OCI-LY7 (cell line): ENCODE results near the gene DENND4A. TPM values are rescaled to one million over a fixed set of nuclear protein-coding genes. Genes with fewer than 3 reads are reported as not detected.

Source experiments
- BruUV-seq: library from RNA; stranded (reverse); fragments of 400-500 nt; replicated peaks from 2 replicates; lab custom pipeline; 2021; lab: Mats Ljungman, UMichigan
- CTCF ChIA-PET: fragments of 300-600 bp; sonication (Branson Sonifier 250); formaldehyde crosslinking; loops from one replicate; lab custom pipeline; 2022; ENCODE audit warnings: antibody characterized with exemption; ENCODE audit not compliant: unreplicated experiment; lab: Charles Lee
- POLR2A ChIA-PET: fragments of 300-600 bp; sonication (Branson Sonifier 250); formaldehyde crosslinking; loops from one replicate; lab custom pipeline; 2022; ENCODE audit warnings: antibody characterized with exemption; lab: Charles Lee
- DNase-seq: peaks from one replicate; pipeline ENCODE4 v3.0.0-alpha.2; 2015; ENCODE audit warnings: low spot score
- H2AFZ ChIP-seq: fragments of 200-600 bp; sonication (generic), shearing (Covaris generic); 2 replicates; pipeline ENCODE4 v1.6.1; 2014; ENCODE audit warnings: mild to moderate bottlenecking, antibody characterized with exemption, low read length, moderate library complexity
- H3K27ac ChIP-seq: fragments of 200-600 bp; sonication (generic); 2 replicates; pipeline ENCODE4 v1.5.1; 2014; ENCODE audit warnings: mixed run types, low read depth, mild to moderate bottlenecking, moderate library complexity, low read length, inconsistent platforms; ENCODE audit not compliant: poor library complexity, severe bottlenecking
- H3K36me3 ChIP-seq: fragments of 200-600 bp; sonication (generic); 2 replicates; pipeline ENCODE4 v1.6.1; 2014; ENCODE audit warnings: mild to moderate bottlenecking, antibody characterized with exemption, low read length, moderate library complexity, mixed read lengths; ENCODE audit not compliant: insufficient read depth
- H3K4me1 ChIP-seq: fragments of 200-600 bp; sonication (generic); 2 replicates; pipeline ENCODE4 v1.5.1; 2014; ENCODE audit warnings: mild to moderate bottlenecking, low read length; ENCODE audit not compliant: insufficient read depth, poor library complexity, severe bottlenecking
- H3K4me2 ChIP-seq: fragments of 200-600 bp; sonication (generic); 2 replicates; pipeline ENCODE4 v1.6.1; 2014; ENCODE audit warnings: mild to moderate bottlenecking, low read length
- H3K4me3 ChIP-seq: fragments of 200-600 bp; sonication (generic); 2 replicates; pipeline ENCODE4 v1.5.1; 2014; ENCODE audit warnings: mild to moderate bottlenecking, low read depth, low read length; ENCODE audit not compliant: poor library complexity, severe bottlenecking
- H3K79me2 ChIP-seq: fragments of 200-600 bp; sonication (generic); 2 replicates; pipeline ENCODE4 v1.6.1; 2016; ENCODE audit warnings: low read depth, mild to moderate bottlenecking, low read length, moderate library complexity, mixed read lengths; ENCODE audit not compliant: insufficient read depth
- H3K9me2 ChIP-seq: fragments of 200-600 bp; sonication (generic); 2 replicates; pipeline ENCODE4 v1.6.1; 2016; ENCODE audit warnings: mild to moderate bottlenecking, low read length, mixed read lengths; ENCODE audit not compliant: insufficient read depth
- H3K9me3 ChIP-seq: fragments of 200-600 bp; sonication (generic); 2 replicates; pipeline ENCODE4 v1.6.1; 2014; ENCODE audit warnings: mild to moderate bottlenecking, mixed run types, low read length, mixed read lengths
- H4K20me1 ChIP-seq: fragments of 200-600 bp; sonication (generic); 2 replicates; pipeline ENCODE4 v1.6.1; 2014; ENCODE audit warnings: mild to moderate bottlenecking, antibody characterized with exemption, low read length, moderate library complexity, mixed read lengths; ENCODE audit not compliant: insufficient read depth
- EZH2phosphoT487 ChIP-seq: fragments of 200-600 bp; sonication (generic); IDR thresholded peaks from 2 replicates; pipeline ENCODE4 v1.6.1; 2018; ENCODE audit warnings: low read depth, borderline replicate concordance, mild to moderate bottlenecking, mixed run types, antibody characterized with exemption, low read length, moderate library complexity, mixed read lengths
- intact Hi-C: fragments of 100-400 bp; cut with micrococcal nuclease; formaldehyde crosslinking; loops from one replicate; pipeline ENCODE4 v1.10.0; 2022; ENCODE audit not compliant: unreplicated experiment
- total RNA-seq, 2 experiments: library from RNA; depleted of rRNA in 1 of 2; stranded (reverse); fragments of >200 nt in 1 of 2; shearing (Covaris generic) in 1 of 2; gene quantifications; 2 replicates each; pipeline ENCODE4 v1.2.3, GENCODE V29; 2014 to 2022
- TF ChIP-seq, protein P1 (sequence below): fragments of 200-600 bp; sonication (generic); conservative IDR thresholded peaks from 2 replicates; pipeline ENCODE4 v1.5.1; 2014; ENCODE audit warnings: mild to moderate bottlenecking, antibody characterized with exemption, low read length, moderate library complexity, mixed read lengths

Gene DENND4A
- total RNA-seq, 2 experiments from 2014 or later = 42.7 to 86.5 TPM

DNA sequence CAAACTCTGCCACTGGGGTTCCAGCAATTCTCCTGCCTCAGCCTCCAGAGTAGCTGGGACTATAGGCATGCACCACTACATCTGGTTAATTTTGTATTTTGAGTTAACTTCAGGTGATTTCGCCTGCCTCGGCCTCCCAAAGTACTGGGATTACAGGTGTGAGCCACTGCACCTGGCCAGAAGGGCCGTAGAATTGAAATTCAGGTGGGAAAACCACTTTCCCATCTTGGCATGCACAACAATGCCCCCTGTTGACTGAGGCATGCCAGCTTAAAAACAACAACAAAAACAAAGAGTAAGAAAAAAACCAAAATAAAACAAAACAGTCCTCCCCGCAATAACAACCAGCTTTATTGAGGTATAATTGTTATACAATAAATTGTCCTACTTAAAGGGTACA, 44.6 kb upstream of the DENND4A start:
- Histone ChIP-seq H3K36me3 (no peaks in the 10 kb centered on the region), H3K4me1 (peaks cover 9% of the 10 kb centered on the region), H3K27ac (no peak overlapping the region), H4K20me1 (no peaks in the 10 kb centered on the region), H2AFZ (no peak overlapping the region), H3K79me2 (no peaks in the 10 kb centered on the region), H3K9me2 (no peaks in the 10 kb centered on the region), H3K9me3 (no peaks in the 10 kb centered on the region), H3K4me2 (no peak overlapping the region), H3K4me3 (no peak overlapping the region)
- POLR2A ChIA-PET = interaction anchor here (0.5 to 1.3 kb wide), 7 partner anchors 33 to 1346 kb away, joined by 3 to 8 read pairs (median 4); partner anchors contain the start of gene RAB11A
- BruUV-seq = no TSS peak
- DNase-seq = no peak
- intact Hi-C loops = no loop called here
- CTCF ChIA-PET = no interaction called here
- no peak for TF ChIP-seq EZH2phosphoT487
- TF ChIP-seq, protein P1, sequence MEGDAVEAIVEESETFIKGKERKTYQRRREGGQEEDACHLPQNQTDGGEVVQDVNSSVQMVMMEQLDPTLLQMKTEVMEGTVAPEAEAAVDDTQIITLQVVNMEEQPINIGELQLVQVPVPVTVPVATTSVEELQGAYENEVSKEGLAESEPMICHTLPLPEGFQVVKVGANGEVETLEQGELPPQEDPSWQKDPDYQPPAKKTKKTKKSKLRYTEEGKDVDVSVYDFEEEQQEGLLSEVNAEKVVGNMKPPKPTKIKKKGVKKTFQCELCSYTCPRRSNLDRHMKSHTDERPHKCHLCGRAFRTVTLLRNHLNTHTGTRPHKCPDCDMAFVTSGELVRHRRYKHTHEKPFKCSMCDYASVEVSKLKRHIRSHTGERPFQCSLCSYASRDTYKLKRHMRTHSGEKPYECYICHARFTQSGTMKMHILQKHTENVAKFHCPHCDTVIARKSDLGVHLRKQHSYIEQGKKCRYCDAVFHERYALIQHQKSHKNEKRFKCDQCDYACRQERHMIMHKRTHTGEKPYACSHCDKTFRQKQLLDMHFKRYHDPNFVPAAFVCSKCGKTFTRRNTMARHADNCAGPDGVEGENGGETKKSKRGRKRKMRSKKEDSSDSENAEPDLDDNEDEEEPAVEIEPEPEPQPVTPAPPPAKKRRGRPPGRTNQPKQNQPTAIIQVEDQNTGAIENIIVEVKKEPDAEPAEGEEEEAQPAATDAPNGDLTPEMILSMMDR = peak; percentile 79

DNA sequence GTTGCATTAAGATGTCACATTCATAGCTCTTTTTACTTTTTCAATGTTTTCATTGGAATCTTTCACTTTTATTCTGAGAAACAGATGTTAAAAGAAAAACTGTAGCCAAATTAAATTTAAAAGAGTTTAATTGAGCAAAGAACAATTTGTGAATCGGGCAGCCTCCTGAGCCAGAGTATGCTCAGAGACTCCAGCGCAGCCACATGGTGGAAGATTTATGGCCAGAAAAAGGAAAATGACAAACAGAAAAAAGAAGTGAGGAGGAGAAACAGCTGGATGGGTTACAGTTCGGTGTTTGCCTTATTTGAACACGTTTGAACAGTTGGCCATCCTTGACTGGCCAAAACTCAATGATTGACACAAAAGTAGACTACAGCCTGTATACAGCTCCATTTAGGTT, 43.4 kb upstream of the DENND4A start:
- intact Hi-C loops = no loop called here
- no peak overlapping the region for H3K4me3 ChIP-seq
- no peak overlapping the region for H2AFZ ChIP-seq
- H3K27ac ChIP-seq = no peak overlapping the region
- ChIA-PET POLR2A (interaction anchor here (1.1 to 1.2 kb wide), 2 partner anchors 15 to 146 kb away, joined by 4 to 6 read pairs; no protein-coding TSS in a partner anchor), CTCF (interaction anchor here (0.7 to 1.3 kb wide), 3 partner anchors 12 to 193 kb away, joined by 3 read pairs; no protein-coding TSS in a partner anchor)
- no peaks in the 10 kb centered on the region for H3K9me3 ChIP-seq
- no peak for TF ChIP-seq EZH2phosphoT487
- TF ChIP-seq, protein P1 = no peak
- no TSS peak for BruUV-seq
- no peak overlapping the region for H3K4me2 ChIP-seq
- no peaks in the 10 kb centered on the region for H3K9me2 ChIP-seq
- H4K20me1 ChIP-seq = no peaks in the 10 kb centered on the region
- DNase-seq = no peak
- peaks cover 9% of the 10 kb centered on the region for H3K4me1 ChIP-seq
- no peaks in the 10 kb centered on the region for H3K79me2 ChIP-seq
- no peaks in the 10 kb centered on the region for H3K36me3 ChIP-seq

DNA sequence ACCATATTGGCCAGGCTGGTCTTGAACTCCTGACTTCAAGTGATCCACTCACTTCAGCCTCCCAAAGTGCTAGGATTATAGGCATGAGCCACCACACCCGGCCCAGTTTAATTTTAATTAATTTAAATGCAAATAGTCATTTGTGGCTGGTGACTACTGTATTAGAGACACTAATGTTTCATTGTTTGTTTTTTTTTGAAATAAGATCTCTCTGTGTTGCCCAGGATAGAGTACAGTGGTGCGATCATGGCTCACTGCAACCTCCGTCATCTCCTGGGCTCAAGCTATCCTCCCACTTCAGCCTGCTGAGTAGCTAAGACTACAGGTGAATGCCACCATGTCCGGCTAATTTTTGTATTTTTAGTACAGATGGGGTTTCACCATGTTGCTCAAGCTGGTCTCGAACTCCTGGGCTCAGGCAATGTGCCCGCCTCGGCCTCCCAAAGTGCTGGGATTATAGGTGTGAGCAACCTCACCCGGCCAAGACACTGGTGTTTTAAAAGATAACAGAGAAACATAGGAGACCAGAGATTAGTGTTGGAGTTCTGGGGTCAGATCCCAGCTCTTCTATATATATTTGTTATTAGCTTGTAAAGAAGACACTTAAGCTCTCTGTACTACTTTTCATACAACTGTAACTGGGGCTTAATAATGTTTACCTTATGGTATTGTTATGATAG, 42.6 kb upstream of the DENND4A start:
- ChIA-PET POLR2A (interaction anchor here (1.2 kb wide), 1 partner anchor 14 kb away, joined by 6 read pairs; no protein-coding TSS in a partner anchor), CTCF (interaction anchor here (0.7 to 1.3 kb wide), 2 partner anchors 11 to 22 kb away, joined by 3 read pairs; no protein-coding TSS in a partner anchor)
- Histone ChIP-seq H3K79me2 (no peaks in the 10 kb centered on the region), H2AFZ (no peak overlapping the region), H3K9me3 (no peaks in the 10 kb centered on the region), H3K4me2 (no peak overlapping the region), H3K4me1 (peaks cover 9% of the 10 kb centered on the region), H4K20me1 (no peaks in the 10 kb centered on the region), H3K9me2 (no peaks in the 10 kb centered on the region), H3K36me3 (no peaks in the 10 kb centered on the region), H3K27ac (no peak overlapping the region), H3K4me3 (no peak overlapping the region)
- no peak for DNase-seq
- no TSS peak for BruUV-seq
- no peak for TF ChIP-seq EZH2phosphoT487
- TF ChIP-seq, protein P1 = no peak
- intact Hi-C loops = no loop called here
